ENCODE data around the gene ZNF467. TPM values are rescaled to one million over a fixed set of nuclear protein-coding genes. Genes with fewer than 3 reads are reported as not detected.

Gene ZNF467
- total RNA-seq, 1 experiment from 2014 or later = 11.3 TPM

DNA sequence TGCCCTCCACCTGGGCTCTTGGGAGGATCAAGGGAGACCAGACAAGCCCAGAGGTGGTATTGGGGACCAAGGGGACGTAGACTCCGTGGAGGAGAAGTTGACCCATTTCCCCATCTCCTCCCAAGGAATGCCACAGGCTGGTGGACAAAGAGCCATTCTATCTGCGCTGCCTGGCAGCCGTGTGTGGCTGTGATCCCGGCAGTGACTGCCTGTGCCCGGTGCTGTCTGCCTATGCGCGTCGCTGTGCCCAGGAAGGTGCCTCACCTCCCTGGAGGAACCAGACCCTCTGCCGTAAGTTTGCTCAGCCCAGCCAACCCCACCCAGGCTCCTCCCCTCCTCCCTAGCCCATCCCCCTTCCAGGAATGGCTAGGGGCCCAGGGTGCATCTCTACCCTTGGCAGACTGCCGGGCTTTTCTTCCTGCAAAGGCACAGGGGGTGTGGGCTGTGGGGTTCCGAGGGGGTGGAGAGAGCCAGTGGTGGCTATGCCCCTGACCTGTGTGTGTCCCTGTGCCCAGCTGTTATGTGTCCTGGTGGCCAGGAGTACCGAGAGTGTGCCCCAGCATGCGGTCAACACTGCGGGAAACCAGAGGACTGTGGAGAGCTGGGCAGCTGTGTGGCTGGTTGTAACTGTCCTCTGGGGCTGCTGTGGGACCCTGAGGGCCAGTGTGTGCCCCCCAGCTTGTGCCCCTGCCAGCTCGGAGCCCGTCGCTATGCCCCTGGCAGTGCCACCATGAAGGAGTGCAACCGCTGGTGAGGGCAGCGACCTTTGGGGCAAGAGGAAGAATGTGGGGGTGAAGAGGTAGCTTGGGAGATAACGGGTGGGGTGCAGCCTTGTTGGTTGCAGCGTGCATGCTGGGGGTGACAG lies 10.2 kb upstream of the ZNF467 start:
- no peak overlapping the region for H3K27ac ChIP-seq (ENCODE audit: low read depth, low read length)
- TF ChIP-seq EZH2phosphoT487 (IDR thresholded peaks at IDR 0.05; ENCODE audit: borderline replicate concordance) = no peak
- TF ChIP-seq FOSL1 (IDR thresholded peaks at IDR 0.05; ENCODE audit: low read depth) = no peak
- no peak for TF ChIP-seq POLR2AphosphoS5 (IDR thresholded peaks at IDR 0.05; ENCODE audit: low read depth, low read length)
- no peak for TF ChIP-seq POLR2A (IDR thresholded peaks at IDR 0.05; ENCODE audit: borderline replicate concordance, extremely low read depth, insufficient read depth, insufficient read length)
- no peak for TF ChIP-seq TCF7L2 (IDR thresholded peaks at IDR 0.05; ENCODE audit: borderline replicate concordance, extremely low read depth, insufficient read depth, insufficient read length)
- TF ChIP-seq CBX3 (IDR thresholded peaks at IDR 0.05; ENCODE audit: low read depth) = no peak
- TF ChIP-seq ZBTB33 (IDR thresholded peaks at IDR 0.05; ENCODE audit: extremely low read depth, insufficient replicate concordance, low read length) = no peak
- TF ChIP-seq ZFX (IDR thresholded peaks at IDR 0.05) = no peak
- TF ChIP-seq SP1 (IDR thresholded peaks at IDR 0.05; ENCODE audit: low read depth) = no peak
- no peak for TF ChIP-seq ELF1 (IDR thresholded peaks at IDR 0.05; ENCODE audit: borderline replicate concordance, low read depth)
- TF ChIP-seq SRF (IDR thresholded peaks at IDR 0.05; ENCODE audit: low read depth) = no peak
- no peak for TF ChIP-seq EGR1 (IDR thresholded peaks at IDR 0.05; ENCODE audit: low read depth)
- no peak for TF ChIP-seq CEBPB (IDR thresholded peaks at IDR 0.05; ENCODE audit: low read depth)
- no peak for TF ChIP-seq ZNF274 (IDR thresholded peaks at IDR 0.05; ENCODE audit: low read depth, low read length)
- TF ChIP-seq EZH2 (IDR thresholded peaks at IDR 0.05) = no peak
- TF ChIP-seq, protein P1, sequence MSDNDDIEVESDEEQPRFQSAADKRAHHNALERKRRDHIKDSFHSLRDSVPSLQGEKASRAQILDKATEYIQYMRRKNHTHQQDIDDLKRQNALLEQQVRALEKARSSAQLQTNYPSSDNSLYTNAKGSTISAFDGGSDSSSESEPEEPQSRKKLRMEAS (IDR thresholded peaks at IDR 0.05) = no peak
- TF ChIP-seq CTCF (IDR thresholded peaks at IDR 0.05 in 2 of 3, conservative IDR thresholded peaks at IDR 0.05 in 1 of 3; ENCODE audit: borderline replicate concordance in 1 of 3, insufficient read depth in 1 of 3, low read depth in 2 of 3, low read length in 2 of 3) = no peak
- TF ChIP-seq, protein P2, sequence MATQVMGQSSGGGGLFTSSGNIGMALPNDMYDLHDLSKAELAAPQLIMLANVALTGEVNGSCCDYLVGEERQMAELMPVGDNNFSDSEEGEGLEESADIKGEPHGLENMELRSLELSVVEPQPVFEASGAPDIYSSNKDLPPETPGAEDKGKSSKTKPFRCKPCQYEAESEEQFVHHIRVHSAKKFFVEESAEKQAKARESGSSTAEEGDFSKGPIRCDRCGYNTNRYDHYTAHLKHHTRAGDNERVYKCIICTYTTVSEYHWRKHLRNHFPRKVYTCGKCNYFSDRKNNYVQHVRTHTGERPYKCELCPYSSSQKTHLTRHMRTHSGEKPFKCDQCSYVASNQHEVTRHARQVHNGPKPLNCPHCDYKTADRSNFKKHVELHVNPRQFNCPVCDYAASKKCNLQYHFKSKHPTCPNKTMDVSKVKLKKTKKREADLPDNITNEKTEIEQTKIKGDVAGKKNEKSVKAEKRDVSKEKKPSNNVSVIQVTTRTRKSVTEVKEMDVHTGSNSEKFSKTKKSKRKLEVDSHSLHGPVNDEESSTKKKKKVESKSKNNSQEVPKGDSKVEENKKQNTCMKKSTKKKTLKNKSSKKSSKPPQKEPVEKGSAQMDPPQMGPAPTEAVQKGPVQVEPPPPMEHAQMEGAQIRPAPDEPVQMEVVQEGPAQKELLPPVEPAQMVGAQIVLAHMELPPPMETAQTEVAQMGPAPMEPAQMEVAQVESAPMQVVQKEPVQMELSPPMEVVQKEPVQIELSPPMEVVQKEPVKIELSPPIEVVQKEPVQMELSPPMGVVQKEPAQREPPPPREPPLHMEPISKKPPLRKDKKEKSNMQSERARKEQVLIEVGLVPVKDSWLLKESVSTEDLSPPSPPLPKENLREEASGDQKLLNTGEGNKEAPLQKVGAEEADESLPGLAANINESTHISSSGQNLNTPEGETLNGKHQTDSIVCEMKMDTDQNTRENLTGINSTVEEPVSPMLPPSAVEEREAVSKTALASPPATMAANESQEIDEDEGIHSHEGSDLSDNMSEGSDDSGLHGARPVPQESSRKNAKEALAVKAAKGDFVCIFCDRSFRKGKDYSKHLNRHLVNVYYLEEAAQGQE (IDR thresholded peaks at IDR 0.05; ENCODE audit: low read depth) = no peak
- H3K36me3 ChIP-seq (ENCODE audit: control insufficient read depth in 1 of 2, insufficient read depth in 2 of 2, low read length in 2 of 2) = no peaks in the 10 kb centered on the region
- ChIA-PET RAD21 (ENCODE audit: low non-redundant PET in 1 of 2, low total read pairs in 2 of 2, uncharacterized antibody in 2 of 2, unreplicated experiment in 2 of 2) (no interaction called here), CTCF (no interaction called here), POLR2A (no interaction called here)
- no peak overlapping the region for H3K4me3 ChIP-seq (replicated peaks in 1 of 2; ENCODE audit: low read depth in 1 of 2, low read length in 2 of 2)
- H3K9me2 ChIP-seq (ENCODE audit: insufficient read depth) = no peaks in the 10 kb centered on the region
- intact Hi-C loops (cut with micrococcal nuclease) = no loop called here
- H3K4me1 ChIP-seq (ENCODE audit: control insufficient read depth in 1 of 2, insufficient read depth in 2 of 2, low read length in 2 of 2) = peaks cover 0 to 9% of the 10 kb centered on the region in 2 experiments; a peak in 1 of 4 replicates
- no peak overlapping the region for H2AFZ ChIP-seq (ENCODE audit: low read depth, low read length, poor library complexity, severe bottlenecking)
- no TSS peak for BruUV-seq (replicated peaks)
- ATAC-seq (no peak), DNase-seq (ENCODE audit: low read depth, low spot score) (no peak)
- H3K4me2 ChIP-seq (ENCODE audit: low read length) = no peak overlapping the region
- H3K9me3 ChIP-seq (ENCODE audit: control insufficient read depth in 1 of 2, insufficient read depth in 1 of 2, low read depth in 1 of 2, low read length in 2 of 2) = no peaks in the 10 kb centered on the region
- no peak overlapping the region for H3K9ac ChIP-seq (ENCODE audit: low read length)
- no peaks in the 10 kb centered on the region for H3K27me3 ChIP-seq (ENCODE audit: insufficient read depth, low read length)
- H3K79me2 ChIP-seq (ENCODE audit: insufficient read depth, low read length) = no peaks in the 10 kb centered on the region
- H4K20me1 ChIP-seq (ENCODE audit: insufficient read depth) = no peaks in the 10 kb centered on the region

Measured in HCT116 (cell line).